RKO (cell line): ENCODE data around the gene C5orf46.
"Not testable (repeated sequence)": the region's sequence is repeated elsewhere in the genome, so short reads cannot be mapped to it uniquely, and the experiment has no call there.

ENCODE experiments used
- DNase-seq: peaks from one replicate; pipeline ENCODE4 v3.0.0-alpha.2; 2016; ENCODE audit warnings: low spot score

The C5orf46 gene

DNA sequence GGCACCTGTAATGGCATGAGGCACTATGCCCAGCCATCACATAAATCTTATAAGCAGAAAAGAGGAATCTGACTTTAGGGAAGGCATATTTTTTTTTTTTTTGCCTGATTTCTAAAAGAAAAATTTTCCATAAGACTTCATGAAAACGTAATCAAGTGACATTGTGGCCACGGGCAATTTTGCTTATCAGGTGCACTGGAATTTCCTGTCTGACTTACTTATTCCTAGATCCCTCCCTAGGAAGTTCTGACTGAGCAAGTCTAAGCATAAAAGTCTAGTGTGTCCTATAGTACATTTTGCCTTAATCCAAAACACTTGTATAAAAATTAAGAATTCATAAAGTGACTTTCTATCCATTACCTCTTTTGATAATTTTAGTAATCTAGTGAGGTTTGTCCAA lies 12.5 kb downstream of the C5orf46 start:
- no peak for DNase-seq

DNA sequence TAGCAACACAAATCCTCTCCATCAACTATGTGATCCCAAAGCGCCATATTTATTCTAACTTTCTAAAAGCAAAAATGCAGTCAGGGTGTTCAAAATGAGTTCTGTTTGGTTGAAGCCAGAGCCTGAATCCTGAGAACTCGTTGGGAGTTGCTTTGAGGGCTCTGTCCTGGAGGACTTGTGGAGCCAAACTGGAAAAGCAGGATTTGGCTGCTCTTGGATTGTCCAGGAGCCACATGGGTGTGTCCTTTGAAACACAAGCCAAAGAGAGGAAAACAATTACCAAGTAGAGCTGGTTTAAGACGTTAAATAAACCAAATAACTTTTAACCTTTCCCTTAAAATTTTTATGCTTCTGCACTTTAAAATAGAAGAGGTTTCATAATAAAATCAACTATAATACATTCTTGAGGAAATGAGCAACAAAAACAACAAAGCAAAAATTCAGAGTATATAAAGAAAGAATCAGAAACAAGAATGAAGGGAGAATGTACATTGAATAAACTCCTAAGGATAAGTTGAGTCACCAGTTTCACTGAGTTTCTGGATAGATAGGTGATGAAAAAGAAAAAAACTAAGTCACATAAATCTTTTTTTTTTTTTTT lies 13.5 kb downstream of the C5orf46 start:
- no peak for DNase-seq

DNA sequence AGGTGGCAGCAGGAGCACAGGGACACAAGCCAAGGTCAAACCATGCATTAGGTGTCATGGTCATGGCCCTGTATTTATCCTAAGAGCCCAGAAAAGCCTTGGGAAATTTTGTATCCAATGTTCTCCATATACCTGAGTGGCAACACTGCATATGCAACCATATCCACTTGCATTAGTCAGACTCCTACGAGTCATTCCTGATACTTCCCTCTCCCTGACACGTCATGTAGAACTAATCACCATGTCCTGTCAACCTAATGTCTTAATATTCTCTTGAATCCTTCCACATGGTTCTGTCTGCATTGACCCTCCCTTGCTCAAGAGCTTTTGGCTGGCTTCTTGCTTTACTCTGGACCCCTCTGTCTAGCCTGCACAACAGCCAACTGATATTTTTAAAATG lies 18.4 kb downstream of the C5orf46 start:
- peak; percentile 48 for DNase-seq

DNA sequence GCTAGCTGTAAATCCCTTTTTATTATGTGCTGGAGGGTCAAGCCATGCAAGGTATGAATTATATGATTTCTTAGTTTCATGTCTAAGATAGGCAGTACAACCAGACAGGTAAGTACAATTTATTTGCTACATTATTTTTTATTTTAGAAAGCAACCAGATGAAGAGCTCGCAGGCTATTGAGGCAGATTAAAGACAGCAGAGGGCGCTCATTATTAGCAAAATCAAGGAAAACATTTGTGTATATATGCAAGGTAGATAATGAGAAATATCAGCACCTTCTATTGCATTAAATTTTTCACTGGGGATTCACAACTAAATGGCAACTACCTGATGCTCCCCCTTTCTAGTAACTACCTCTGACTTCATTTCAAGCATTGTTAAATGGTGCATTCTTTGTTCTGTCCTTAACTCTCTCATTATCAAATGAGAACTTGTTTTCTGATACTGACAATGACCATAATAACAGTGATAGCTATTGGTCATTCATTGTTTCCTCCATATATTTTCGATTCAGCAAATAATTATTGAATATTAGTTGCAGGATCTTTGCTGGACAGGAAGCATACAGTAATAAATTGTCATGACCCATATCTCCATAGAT lies 19.2 kb downstream of the C5orf46 start:
- DNase-seq, result peak; percentile 55

DNA sequence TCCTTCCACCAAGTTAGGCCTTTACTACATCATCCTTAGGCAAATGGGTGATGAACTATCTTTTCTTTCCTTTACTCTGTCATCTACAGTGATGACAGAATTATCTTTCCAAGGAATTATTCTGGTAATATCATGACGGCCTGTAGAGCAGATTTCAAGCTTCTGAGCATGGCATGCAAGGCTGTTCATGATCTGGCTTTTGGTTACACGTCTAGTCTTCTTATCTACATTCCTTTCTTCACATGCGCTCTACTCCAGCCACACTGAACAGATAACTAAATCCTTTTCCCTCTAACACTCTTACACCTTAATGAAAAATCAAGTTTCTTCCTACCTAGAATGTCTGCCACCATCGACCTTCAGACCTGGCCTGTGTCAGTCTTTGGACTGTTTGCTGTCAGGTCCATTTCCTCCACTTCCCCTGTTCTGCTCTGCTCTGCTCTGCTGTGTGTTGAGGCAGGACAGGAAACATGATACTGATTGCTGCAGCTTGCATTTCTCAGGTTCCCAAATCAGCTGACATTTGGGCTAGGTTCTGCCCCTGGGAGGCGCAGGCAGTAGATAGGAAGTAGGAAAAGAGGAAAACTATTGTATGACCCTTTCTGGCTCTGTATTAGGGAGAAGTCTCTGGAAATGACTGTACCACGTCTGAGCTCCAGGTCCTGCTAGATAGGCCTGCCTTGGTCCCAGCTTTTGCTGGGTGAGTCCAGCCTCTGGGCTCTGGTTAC lies 23.6 kb downstream of the C5orf46 start:
- DNase-seq, result no peak

DNA sequence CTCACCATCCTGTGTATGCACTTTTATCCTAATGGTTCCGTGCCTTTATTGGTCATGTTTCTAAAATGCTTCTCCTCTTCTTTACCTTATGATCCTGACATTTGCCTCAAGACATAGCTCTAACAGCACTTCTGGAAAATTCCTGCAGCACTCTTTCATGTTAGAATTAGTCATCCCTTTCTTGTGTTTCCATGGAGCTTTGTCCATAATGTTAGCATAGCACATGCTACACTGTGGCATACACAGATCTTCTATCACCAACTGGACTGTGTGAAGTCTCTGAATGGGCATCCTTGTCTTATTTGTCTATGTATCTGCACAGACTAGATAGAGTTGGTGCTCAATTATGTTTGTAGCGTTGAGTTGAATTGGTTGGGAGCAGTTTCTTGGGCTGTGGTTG lies 25.9 kb downstream of the C5orf46 start:
- DNase-seq, result no peak

DNA sequence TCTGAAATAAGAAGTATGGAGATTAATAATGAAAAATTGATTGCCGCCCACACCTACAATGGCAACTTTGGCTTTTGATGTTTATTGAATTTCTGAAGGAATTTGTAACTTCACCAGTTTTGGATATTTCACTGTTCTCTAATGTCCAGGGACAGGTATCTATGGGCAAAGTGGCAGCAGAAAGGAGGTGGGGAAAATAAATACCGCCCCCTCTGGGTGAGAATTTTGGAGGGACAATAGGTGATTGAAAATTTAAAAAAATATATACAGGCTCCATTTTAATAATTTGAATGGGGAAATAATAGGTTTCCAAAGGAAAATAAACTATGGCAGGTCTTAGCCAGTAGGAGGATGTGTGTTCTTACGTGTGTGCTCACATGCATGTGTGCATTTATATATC lies 26.6 kb downstream of the C5orf46 start:
- no peak for DNase-seq

DNA sequence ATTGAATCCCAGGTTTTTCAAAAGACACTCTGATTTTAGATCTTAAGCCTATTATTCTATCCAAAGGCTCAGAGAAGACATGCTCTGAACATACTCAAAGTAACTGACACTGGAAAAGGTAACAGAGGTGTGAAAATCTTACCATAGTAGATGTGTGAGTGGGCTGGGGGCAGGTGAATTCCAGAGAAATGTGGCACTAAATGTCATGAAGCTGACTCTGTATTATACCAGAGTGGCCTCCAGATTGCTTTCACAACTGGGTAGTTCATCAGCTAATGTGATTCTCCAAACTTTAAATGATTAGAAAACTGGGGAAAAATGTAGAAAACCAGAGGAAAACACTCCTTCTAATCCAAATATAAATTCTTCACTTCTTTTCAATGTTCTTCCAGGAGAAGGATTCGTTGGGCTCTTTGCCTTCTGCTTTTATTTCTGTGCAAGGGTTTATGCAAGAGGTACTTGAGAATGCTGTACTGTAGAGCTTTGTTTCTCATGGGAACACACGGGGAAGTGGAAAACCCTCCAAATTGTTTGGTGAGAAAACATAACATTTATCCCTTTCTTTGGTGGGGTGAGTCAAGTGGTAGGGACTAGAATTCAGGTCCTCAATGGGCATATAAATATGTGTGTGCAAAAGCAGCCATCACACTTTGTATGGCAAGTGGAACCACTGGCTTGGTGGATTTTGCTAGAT lies 28.1 kb downstream of the C5orf46 start, which contains the start of gene SCGB3A2:
SCGB3A2 (plus strand) TSS at position 646 of the 694 bp plus-strand sequence. CDS start 93 bp downstream, outside the sequence.
- no peak for DNase-seq

DNA sequence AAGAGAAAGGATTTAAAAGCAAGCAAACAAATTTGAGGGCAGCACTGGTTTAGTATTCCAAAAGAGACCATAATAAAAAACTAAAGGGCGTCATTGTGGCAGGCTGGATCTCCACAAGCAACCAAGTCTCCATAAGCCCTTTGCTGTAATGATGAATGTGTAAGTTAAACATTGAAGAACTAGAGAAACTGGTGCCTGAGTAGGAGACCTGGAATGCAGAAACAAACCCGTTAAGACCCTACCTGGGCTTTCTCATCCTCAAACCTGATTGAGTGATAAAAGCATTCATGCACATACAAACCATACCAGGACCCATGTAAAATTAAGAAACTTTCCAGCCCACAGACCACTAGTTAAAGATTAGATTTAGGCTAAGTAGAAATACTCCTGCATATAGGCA lies 29.7 kb downstream of the C5orf46 start:
- no peak for DNase-seq

DNA sequence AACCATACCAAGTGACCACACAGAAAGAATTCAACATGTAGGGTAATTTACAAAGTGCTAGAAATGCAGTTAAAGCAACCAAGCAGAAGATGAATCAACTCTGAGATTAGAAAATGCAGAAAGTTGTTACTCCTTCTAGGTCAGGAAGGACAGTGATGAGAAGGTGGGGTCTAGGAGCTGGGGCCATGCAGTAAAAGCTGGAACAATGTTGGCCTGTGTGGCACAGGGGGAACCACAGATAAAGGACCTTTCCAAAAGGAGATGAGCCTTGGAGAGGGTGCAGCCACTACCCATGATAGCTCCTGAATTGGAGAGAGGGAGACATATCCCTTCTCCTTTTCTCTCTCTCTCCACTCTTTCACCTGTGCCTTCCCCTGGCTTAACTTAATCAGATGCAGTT lies 30.2 kb downstream of the C5orf46 start:
- DNase-seq, result no peak

DNA sequence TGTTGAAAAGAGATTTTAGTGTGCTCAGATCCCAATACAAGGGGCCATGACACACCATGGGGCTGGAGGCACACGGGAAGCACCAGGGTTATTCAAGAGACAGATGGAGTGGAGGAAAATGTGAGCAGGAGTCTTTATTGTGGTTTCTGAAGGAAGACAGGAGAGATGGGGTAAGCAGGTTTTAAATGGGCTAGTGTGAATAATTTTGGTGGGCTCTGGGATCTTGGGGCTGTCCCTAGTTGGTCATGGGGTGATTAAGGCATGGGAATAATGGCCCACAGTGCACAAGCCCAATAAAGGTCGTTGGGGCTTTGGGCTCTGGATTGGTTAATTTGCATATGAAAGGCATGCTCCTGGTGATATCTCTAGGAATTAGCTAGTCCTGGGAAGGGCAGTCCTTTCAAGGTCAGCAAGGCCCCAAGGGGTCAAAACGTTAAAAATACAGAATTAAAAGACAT lies 31.4 kb downstream of the C5orf46 start:
- DNase-seq, result no peak

DNA sequence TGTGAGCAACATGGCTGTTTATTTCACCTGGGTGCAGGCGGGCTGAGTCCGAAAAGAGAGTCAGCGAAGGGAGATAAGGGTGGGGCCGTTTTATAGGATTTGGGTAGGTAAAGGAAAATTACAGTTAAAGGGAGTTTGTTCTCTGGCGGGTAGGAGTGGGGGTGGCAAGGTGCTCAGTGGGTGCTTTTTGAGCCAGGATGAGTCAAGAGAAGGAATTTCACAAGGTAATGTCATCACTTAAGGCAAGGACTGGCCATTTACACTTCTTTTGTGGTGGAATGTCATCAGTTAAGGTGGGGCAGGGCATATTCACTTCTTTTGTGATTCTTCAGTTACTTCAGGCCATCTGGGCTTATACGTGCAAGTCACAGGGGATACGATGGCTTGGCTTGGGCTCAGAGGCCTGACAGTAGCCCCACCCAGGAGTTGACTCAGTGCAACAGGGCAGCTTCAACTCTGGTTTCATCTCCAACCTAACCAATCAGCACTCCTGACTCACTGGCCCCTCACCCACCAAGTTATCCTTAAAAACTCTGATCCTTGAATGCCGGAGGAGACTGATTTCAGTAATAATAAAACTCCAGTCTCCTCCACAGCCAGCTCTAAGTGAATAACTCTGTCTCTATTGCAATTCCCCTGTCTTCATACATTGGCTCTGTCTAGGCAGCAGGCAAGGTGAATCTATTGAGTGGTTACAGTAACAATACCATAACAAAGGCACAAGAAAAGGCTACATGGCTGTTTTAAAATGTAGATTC lies 32.0 kb downstream of the C5orf46 start:
- DNase-seq, result not testable (repeated sequence)

DNA sequence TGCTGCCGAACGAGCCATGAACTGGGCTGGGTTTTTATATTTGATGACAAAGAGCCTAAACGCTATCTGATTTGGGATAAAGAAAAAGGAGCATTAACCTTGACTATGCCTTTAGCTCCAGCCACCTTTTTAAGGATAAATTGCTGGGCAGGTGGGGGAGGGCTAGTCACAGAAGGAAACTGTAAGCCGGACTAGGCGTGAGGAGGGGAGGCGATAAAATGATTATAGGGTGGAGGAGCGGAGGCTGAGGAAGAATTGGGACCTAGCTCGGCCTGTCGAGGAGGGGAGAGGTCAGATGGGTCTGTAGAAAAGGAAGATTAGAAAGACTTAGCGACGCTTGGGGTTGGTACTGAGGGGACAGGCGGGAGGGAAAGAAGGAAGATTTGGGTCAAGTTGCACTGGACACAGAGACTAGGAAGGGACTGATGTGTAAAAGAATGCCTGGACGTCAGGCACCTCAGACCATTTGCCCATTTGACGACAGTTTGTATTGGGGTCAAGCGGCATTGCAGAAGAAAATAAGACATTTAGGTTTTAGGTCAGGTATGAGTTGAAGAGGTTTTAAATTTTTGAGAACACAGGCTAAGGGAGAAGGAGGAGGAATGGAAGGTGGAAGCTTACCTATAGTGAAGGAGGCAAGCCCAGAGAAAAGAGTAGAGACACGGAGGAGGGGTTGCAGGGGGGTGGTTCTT lies 33.4 kb downstream of the C5orf46 start:
- DNase-seq, result not testable (repeated sequence)

DNA sequence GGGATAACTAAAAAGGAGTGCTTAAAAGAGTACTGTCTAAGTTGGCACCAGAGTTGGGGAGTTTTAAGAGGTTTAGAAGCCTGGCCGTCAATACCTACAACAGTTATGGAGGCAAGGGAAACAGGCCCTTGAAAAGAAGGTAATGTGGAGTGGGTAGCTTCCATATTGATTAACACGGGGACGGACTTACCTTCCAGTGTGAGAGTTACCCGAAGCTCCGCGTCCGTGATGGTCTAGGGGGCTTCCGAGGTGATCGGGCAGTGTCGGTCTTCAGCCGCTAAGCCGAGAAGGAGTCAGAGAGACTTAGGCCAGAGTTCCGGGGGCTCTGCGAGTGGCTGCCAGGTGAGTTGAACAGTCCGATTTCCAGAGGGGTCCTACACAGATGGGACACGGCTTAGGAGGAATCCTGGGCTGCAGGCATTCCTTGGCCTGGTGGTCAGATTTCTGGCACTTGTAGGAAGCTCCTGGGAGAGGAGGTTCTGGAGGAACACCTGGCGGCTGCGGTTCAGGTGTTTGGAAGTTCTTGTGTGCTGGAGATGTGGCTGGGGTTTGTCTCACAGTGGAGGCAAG lies 34.3 kb downstream of the C5orf46 start:
- not testable (repeated sequence) for DNase-seq

DNA sequence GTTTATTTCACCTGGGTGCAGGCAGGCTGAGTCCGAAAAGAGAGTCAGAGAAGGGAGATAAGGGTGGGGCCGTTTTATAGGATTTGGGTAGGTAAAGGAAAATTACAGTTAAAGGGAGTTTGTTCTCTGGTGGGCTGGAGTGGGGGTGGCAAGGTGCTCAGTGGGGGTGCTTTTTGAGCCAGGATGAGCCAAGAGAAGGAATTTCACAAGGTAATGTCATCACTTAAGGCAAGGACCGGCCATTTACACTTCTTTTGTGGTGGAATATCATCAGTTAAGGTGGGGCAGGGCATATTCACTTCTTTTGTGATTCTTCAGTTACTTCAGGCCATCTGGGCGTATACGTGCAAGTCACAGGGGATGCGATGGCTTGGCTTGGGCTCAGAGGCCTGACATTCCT lies 36.4 kb downstream of the C5orf46 start:
- DNase-seq, result not testable (repeated sequence)

DNA sequence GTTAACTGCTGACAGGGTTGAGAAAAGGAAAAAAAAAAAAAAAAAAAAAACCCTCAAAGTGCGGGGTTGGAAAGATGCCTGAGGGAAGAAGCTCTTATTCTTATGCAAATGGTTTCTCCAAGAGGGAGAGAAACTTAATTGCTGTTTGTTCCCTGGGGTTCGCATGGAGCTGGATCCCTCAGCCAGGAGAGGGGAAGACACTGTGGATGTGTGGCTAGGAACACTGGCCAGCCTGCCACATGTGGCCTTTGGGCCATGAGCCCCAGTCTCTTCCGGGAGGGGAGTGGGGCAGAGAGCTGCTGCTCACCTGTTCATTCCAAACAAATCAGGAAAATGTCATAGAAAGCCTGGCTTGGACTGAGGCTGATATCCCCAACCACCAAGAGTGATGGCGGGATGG lies 37.2 kb downstream of the C5orf46 start:
- DNase-seq, result no peak

DNA sequence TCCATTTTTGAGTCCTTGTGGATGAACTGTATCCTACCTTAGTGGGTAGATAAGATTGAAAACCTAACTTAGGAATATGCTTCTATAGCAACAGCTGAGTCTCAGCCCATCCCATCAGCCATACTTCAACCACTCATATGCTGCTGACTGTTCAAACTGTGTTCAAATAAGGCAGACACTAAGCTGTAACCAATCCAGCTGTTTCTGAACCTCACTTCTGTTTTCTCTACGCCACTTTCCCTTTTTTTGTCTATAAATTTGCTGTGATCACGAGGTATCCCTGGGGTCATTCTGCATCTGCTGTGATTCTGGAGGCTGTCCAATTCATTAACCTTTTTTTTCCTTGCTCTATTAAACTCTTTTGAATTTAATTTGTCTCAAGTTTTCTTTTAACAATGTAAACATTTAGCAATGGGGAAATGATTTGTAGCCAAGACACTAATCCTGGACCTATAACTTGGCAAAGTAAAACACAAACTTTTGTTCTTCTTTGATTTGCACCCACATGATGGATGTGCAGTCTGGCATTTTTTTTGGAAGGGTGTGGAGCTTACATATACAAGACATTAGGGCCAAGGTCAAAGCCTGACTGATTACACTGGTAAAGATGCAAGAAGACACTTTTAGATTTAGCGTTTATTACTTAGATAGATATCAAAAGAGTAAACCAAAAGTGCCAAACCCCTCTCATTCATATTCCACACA lies 42.7 kb downstream of the C5orf46 start:
- DNase-seq, result no peak

DNA sequence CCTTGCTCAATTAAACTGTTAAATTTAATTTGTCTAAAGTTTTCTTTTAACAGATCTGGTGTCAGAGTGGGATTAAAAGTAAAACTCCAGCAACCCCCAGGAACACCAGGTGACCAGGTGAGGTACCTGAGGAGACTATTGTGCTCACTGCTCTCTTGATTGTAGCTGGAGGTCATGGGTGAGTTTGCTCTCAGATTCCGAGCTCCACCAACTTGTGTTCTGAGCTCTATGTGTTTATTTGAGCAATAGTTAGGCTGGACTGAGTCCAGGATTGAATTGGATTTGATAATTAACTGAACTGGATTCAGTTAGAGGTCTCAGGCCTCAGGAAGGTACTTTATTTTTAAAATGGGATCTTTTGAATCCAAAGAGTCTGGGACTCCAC lies 45.7 kb downstream of the C5orf46 start:
- no peak for DNase-seq

DNA sequence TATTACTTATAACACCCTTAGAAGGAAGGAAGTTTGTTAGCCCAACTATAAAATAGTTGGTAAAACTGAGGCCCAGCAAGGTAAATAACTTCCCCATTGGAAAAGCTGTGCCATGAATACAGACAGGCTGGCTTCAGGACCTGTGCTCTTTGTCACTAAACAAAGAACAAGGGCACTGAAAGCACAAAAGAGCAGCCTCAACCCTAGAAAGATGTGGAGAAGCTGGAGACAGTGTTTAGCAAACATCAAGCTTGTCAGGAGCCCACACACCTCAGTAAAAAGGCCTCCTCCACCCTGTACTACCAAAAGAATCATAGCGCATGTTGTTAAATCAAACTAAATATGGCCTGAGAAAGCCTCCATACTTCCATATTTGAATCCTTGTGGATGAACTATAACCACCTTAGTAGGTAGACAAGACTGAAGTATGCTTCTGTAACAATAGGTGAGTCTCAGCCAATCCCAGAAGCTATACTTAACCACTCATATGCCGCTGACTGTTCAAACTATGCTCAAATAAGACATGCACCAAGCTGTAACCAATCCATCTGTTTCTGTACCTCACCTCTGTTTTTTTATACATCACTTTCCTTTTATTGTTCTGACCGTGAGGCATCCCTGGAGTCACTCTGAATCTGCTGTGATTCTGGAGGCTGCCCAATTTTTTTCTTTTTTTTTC lies 46.2 kb downstream of the C5orf46 start:
- DNase-seq, result no peak

DNA sequence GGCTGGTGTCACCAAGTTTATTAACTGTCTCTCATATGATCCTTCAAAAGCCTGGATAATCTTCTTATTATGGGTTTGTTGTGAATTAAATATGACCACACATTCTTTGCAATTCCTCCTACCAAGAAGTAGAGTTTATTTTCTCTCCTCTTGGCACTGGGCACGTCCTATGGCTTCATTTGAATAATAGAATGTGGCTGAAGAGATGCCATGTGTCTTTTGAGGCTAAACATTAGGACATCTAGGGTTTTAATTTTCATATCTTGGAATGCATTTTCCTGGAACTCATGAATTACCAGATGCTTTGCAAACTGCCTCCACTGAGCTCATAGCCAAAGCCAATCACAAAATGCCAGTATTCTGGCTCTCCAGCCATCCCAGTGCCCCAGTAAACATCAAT lies 47.8 kb downstream of the C5orf46 start:
- no peak for DNase-seq
